Stimulated activated CD4-positive, alpha-beta T cell treated with anti-CD3 and anti-CD28 coated beads, Interleukin-15, amount 100 ng/mL, for 24 hours (primary cell): Measurements from ENCODE around the gene GCNT2.
"Not testable (repeated sequence)": the region's sequence is repeated elsewhere in the genome, so short reads cannot be mapped to it uniquely, and the experiment has no call there.

Experiments
- DNase-seq: peaks from one replicate; pipeline ENCODE4 v3.0.0-alpha.2; 2020

Gene GCNT2

GRCh38 chr6:10613723-10614122, 92.6 kb downstream of the GCNT2 start:
- no peak for DNase-seq

- DNase-seq: no peak
Observed at GRCh38 chr6:10615675-10616074, 94.5 kb downstream of the GCNT2 start.

GRCh38 chr6:10616266-10616665, 95.1 kb downstream of the GCNT2 start:
- not testable (repeated sequence) for DNase-seq

- DNase-seq: no peak
Observed at GRCh38 chr6:10617008-10617696, 96.0 kb downstream of the GCNT2 start.

GRCh38 chr6:10618409-10618808, 97.3 kb downstream of the GCNT2 start:
- DNase-seq: no peak

- no peak for DNase-seq
Observed at GRCh38 chr6:10621213-10621612, 100.1 kb downstream of the GCNT2 start.

- DNase-seq: no peak
Observed at GRCh38 chr6:10621847-10622246, 100.7 kb downstream of the GCNT2 start.

- DNase-seq: no peak
Observed at GRCh38 chr6:10624836-10625235, 103.7 kb downstream of the GCNT2 start.

GRCh38 chr6:10626154-10626741, 105.1 kb downstream of the GCNT2 start:
- no peak for DNase-seq

- DNase-seq: no peak
Observed at GRCh38 chr6:10627800-10628199, 106.6 kb downstream of the GCNT2 start.

- no peak for DNase-seq
Observed at GRCh38 chr6:10630178-10630577, 109.0 kb downstream of the GCNT2 start.

- peak; percentile 13 for DNase-seq
Observed at GRCh38 chr6:10633216-10633615, 112.1 kb downstream of the GCNT2 start.

GRCh38 chr6:10640412-10640811, 119.3 kb downstream of the GCNT2 start:
- DNase-seq: no peak

GRCh38 chr6:10641528-10641927, 120.4 kb downstream of the GCNT2 start:
- no peak for DNase-seq

GRCh38 chr6:10643201-10643651, 122.1 kb downstream of the GCNT2 start:
- no peak for DNase-seq

- DNase-seq: no peak
Observed at GRCh38 chr6:10644225-10644624, 123.1 kb downstream of the GCNT2 start.

GRCh38 chr6:10655508-10656055, 134.4 kb downstream of the GCNT2 start:
- DNase-seq: peak; percentile 40

- no peak for DNase-seq
Observed at GRCh38 chr6:10658910-10659698, 138.0 kb downstream of the GCNT2 start.

- DNase-seq: no peak
Observed at GRCh38 chr6:10659699-10660348, 138.7 kb downstream of the GCNT2 start.

- not testable (repeated sequence) for DNase-seq
Observed at GRCh38 chr6:10660431-10661191, 139.5 kb downstream of the GCNT2 start.

GRCh38 chr6:10662207-10662606, 141.1 kb downstream of the GCNT2 start:
- DNase-seq: no peak

- no peak for DNase-seq
Observed at GRCh38 chr6:10662742-10663141, 141.6 kb downstream of the GCNT2 start.
